Endothelial cell (in vitro differentiated cells): Measurements from ENCODE around the gene PRR16. TPM values are rescaled to one million over a fixed set of nuclear protein-coding genes. Genes with fewer than 3 reads are reported as not detected.

Experiments used
- DNase-seq: peaks from one replicate; pipeline ENCODE4 v3.0.0; 2021; ENCODE audit warnings: low spot score
- H3K27ac Mint-ChIP-seq: one replicate; pipeline ENCODE4 v1.8.0; 2021; ENCODE audit warnings: mixed read lengths, inconsistent platforms; ENCODE audit not compliant: unreplicated experiment
- H3K27me3 Mint-ChIP-seq: one replicate; pipeline ENCODE4 v1.8.0; 2021; ENCODE audit warnings: mild to moderate bottlenecking, moderate library complexity, mixed read lengths, inconsistent platforms; ENCODE audit not compliant: unreplicated experiment
- H3K36me3 Mint-ChIP-seq: one replicate; pipeline ENCODE4 v1.8.0; 2021; ENCODE audit warnings: mild to moderate bottlenecking, low read depth, mixed read lengths, inconsistent platforms; ENCODE audit not compliant: unreplicated experiment
- H3K4me1 Mint-ChIP-seq: one replicate; pipeline ENCODE4 v1.8.0; 2021; ENCODE audit warnings: mild to moderate bottlenecking, mixed read lengths, inconsistent platforms; ENCODE audit not compliant: unreplicated experiment
- H3K4me3 Mint-ChIP-seq: one replicate; pipeline ENCODE4 v1.8.0; 2021; ENCODE audit warnings: mild to moderate bottlenecking, mixed read lengths, inconsistent platforms; ENCODE audit not compliant: unreplicated experiment
- H3K9me3 Mint-ChIP-seq: one replicate; pipeline ENCODE4 v1.8.0; 2021; ENCODE audit warnings: mixed read lengths, inconsistent platforms; ENCODE audit not compliant: unreplicated experiment
- CTCF ChIP-seq: fragments of 200-600 bp; sonication (generic); IDR thresholded peaks from one replicate; pipeline ENCODE4 v1.5.0; 2021; ENCODE audit warnings: antibody characterized with exemption; ENCODE audit not compliant: unreplicated experiment
- total RNA-seq: library from RNA; stranded (reverse); fragmentation: NEBNext Ultra II Directional; extraction: Animal tissue kit (Norgen Biotek cat#: 25700); gene quantifications from one replicate; pipeline ENCODE4 v1.2.1, GENCODE V29; 2021; ENCODE audit not compliant: unreplicated experiment

Gene PRR16
- total RNA-seq, 1 donor from 2014 or later, result not detected

DNA sequence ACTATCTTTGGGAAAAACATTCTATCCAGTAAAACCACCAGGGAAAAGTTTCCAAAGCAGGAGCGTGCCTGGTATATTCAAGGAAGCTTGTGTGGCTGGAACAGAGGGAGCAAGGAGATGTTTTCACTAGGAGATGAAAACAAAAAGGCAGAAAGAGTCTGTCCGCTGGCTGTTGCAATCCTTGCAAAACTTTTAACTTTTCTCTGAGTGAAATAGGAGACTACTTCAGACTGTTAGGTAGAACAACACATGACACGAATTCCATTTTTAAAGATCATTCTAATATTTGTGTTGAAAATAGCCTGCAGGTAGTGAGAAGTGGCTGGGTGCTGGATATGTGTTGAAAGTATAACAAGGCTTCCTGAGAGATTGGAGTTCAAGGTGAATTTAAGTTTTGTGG is 69.5 kb downstream of the PRR16 start:
- H3K27me3 Mint-ChIP-seq, result no peaks in the 10 kb centered on the region
- no peaks in the 10 kb centered on the region for H3K9me3 Mint-ChIP-seq
- TF ChIP-seq CTCF, result no peak
- H3K36me3 Mint-ChIP-seq, result no peaks in the 10 kb centered on the region
- no peak overlapping the region for H3K27ac Mint-ChIP-seq
- no peaks in the 10 kb centered on the region for H3K4me1 Mint-ChIP-seq
- no peak for DNase-seq
- no peak overlapping the region for H3K4me3 Mint-ChIP-seq

DNA sequence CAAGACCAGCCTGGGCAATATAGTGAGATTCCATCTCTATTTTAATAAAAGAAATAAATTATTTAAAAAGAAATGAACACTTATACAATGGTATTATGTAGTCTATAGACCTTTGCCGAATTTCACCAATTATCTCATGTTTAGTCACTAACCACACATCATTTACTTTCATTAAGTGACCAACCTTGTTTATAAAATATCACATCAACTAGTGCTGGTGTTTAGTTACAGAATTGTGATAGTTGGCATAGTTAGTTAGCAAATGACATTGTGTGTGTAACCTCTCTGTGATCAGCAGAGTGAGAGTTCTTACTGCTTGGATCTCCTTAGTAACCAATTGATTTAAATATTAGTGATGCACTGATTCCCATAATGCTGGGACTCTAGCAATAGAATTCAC is 71.8 kb downstream of the PRR16 start:
- H3K27me3 Mint-ChIP-seq, result no peaks in the 10 kb centered on the region
- no peaks in the 10 kb centered on the region for H3K4me1 Mint-ChIP-seq
- no peak overlapping the region for H3K27ac Mint-ChIP-seq
- H3K4me3 Mint-ChIP-seq, result no peak overlapping the region
- no peak for TF ChIP-seq CTCF
- DNase-seq, result no peak
- H3K9me3 Mint-ChIP-seq, result no peaks in the 10 kb centered on the region
- no peaks in the 10 kb centered on the region for H3K36me3 Mint-ChIP-seq

DNA sequence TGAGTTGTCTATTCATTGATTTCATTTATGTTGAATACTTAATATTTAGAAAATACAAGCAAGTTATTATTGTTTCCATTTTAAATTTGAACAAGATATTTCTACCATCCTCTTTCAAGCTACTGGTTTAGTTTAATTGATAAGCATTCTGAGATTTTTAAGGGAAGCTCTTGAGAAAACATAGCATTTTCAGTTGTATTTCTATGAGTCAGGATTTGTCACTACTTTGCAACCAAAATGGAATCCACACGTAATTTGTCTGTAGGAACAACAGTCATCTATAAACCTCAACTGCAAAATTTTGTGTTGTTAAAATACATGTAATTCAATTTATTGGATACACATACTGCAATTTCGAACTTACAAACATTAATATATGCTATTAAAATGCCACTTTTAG is 74.0 kb downstream of the PRR16 start:
- H3K4me1 Mint-ChIP-seq, result no peaks in the 10 kb centered on the region
- H3K4me3 Mint-ChIP-seq, result no peak overlapping the region
- no peak overlapping the region for H3K27ac Mint-ChIP-seq
- DNase-seq, result no peak
- no peak for TF ChIP-seq CTCF
- H3K36me3 Mint-ChIP-seq, result no peaks in the 10 kb centered on the region
- no peaks in the 10 kb centered on the region for H3K27me3 Mint-ChIP-seq
- no peaks in the 10 kb centered on the region for H3K9me3 Mint-ChIP-seq

- DNase-seq, result no peak
- no peak overlapping the region for H3K4me3 Mint-ChIP-seq
- H3K4me1 Mint-ChIP-seq, result no peaks in the 10 kb centered on the region
- no peak overlapping the region for H3K27ac Mint-ChIP-seq
- no peaks in the 10 kb centered on the region for H3K27me3 Mint-ChIP-seq
- no peak for TF ChIP-seq CTCF
- H3K36me3 Mint-ChIP-seq, result no peaks in the 10 kb centered on the region
- no peaks in the 10 kb centered on the region for H3K9me3 Mint-ChIP-seq
These were observed 74.5 kb downstream of the PRR16 start for GRCh38 chr5:120538644-120539043.

GRCh38 chr5:120539471-120539870 is 75.4 kb downstream of the PRR16 start:
- Mint-ChIP-seq H3K36me3 (no peaks in the 10 kb centered on the region), H3K9me3 (no peaks in the 10 kb centered on the region), H3K27ac (no peak overlapping the region), H3K4me3 (no peak overlapping the region), H3K4me1 (no peaks in the 10 kb centered on the region), H3K27me3 (no peaks in the 10 kb centered on the region)
- TF ChIP-seq CTCF, result no peak
- no peak for DNase-seq
